Sigmoid colon (tissue), 3 donors: Measurements from ENCODE around the gene DNAJC15.

ENCODE experiments used
- CTCF ChIP-seq, 4 experiments: fragments of 450-650 bp in 3 of 4; fragments of 200-600 bp in 1 of 4; IDR thresholded peaks; one replicate each; pipeline ENCODE4 v1.5.1; 2016 to 2019; ENCODE audit warnings: antibody characterized with exemption in 4 of 4, mild to moderate bottlenecking in 3 of 4, moderate library complexity in 2 of 4
- POLR2A ChIP-seq, 2 donors: fragments of 450-650 bp; IDR thresholded peaks; one replicate each; pipeline ENCODE4 v1.6.1; 2016; ENCODE audit warnings: antibody characterized with exemption in 2 of 2, mild to moderate bottlenecking in 2 of 2, moderate library complexity in 2 of 2

GRCh38 chr13:42984691-42985090, 38.7 kb upstream of the DNAJC15 start:
- no peak for TF ChIP-seq CTCF (IDR thresholded peaks at IDR 0.05)
- no peak for TF ChIP-seq POLR2A (IDR thresholded peaks at IDR 0.05)
